HG03196 (cell line): ENCODE results near the gene SLBP.

Experiments
- ATAC-seq: cut with Tn5 transposase; IDR thresholded peaks from one replicate; pipeline ENCODE4 v1.9.1; 2021; ENCODE audit not compliant: unreplicated experiment

Gene SLBP

GRCh38 chr4:1712216-1713002 lies at the start of gene SLBP:
Gene SLBP (minus strand): TSS chr4:1712319. CDS start chr4:1712188, 131 bp downstream.
- peak; percentile 82 for ATAC-seq

GRCh38 chr4:1761130-1761689 lies 49.1 kb upstream of the SLBP start:
- ATAC-seq, result no peak

- ATAC-seq, result no peak
Observed at GRCh38 chr4:1760521-1761071, 48.5 kb upstream of the SLBP start.

- ATAC-seq, result no peak
Observed at GRCh38 chr4:1759818-1760223, 47.7 kb upstream of the SLBP start.

- ATAC-seq, result no peak
Observed at GRCh38 chr4:1759170-1759817, 47.2 kb upstream of the SLBP start.

GRCh38 chr4:1758306-1759121 lies 46.4 kb upstream of the SLBP start:
- no peak for ATAC-seq

GRCh38 chr4:1757836-1758235 lies 45.7 kb upstream of the SLBP start:
- ATAC-seq, result no peak

- no peak for ATAC-seq
Observed at GRCh38 chr4:1756893-1757779, 45.0 kb upstream of the SLBP start.

GRCh38 chr4:1756079-1756478 lies 44.0 kb upstream of the SLBP start:
- ATAC-seq, result no peak

GRCh38 chr4:1755297-1755696 lies 43.2 kb upstream of the SLBP start:
- no peak for ATAC-seq

GRCh38 chr4:1754336-1754735 lies 42.2 kb upstream of the SLBP start:
- no peak for ATAC-seq

GRCh38 chr4:1753697-1754311 lies 41.7 kb upstream of the SLBP start:
- ATAC-seq, result no peak

GRCh38 chr4:1753294-1753696 lies 41.2 kb upstream of the SLBP start:
- no peak for ATAC-seq

- no peak for ATAC-seq
Observed at GRCh38 chr4:1752284-1753041, 40.3 kb upstream of the SLBP start.

GRCh38 chr4:1751919-1752283 lies 39.8 kb upstream of the SLBP start:
- no peak for ATAC-seq

GRCh38 chr4:1751155-1751918 lies 39.2 kb upstream of the SLBP start:
- ATAC-seq, result no peak

- ATAC-seq, result no peak
Observed at GRCh38 chr4:1750381-1751154, 38.4 kb upstream of the SLBP start.

- ATAC-seq, result no peak
Observed at GRCh38 chr4:1749826-1750225, 37.7 kb upstream of the SLBP start.
